ENCODE data around the gene MZB1. TPM values are rescaled to one million over a fixed set of nuclear protein-coding genes. Genes with fewer than 3 reads are reported as not detected.

The MZB1 gene
- total and polyA plus RNA-seq, 4 donors: 1.8 to 23.7 (median 1.8) TPM

- no peak for TF ChIP-seq FOXA1 (IDR thresholded peaks at IDR 0.05)
- TF ChIP-seq YY1 (IDR thresholded peaks at IDR 0.05): no peak
- no peak for TF ChIP-seq FOXA2 (IDR thresholded peaks at IDR 0.05)
- TF ChIP-seq HNF4A (conservative IDR thresholded peaks at IDR 0.05): no peak
- TF ChIP-seq JUND (IDR thresholded peaks at IDR 0.05): no peak
- TF ChIP-seq, protein P1, sequence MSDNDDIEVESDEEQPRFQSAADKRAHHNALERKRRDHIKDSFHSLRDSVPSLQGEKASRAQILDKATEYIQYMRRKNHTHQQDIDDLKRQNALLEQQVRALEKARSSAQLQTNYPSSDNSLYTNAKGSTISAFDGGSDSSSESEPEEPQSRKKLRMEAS (IDR thresholded peaks at IDR 0.05): no peak
These were observed 47.3 kb downstream of the MZB1 start (continued) for GRCh38 chr5:139342423-139342723.

DNA sequence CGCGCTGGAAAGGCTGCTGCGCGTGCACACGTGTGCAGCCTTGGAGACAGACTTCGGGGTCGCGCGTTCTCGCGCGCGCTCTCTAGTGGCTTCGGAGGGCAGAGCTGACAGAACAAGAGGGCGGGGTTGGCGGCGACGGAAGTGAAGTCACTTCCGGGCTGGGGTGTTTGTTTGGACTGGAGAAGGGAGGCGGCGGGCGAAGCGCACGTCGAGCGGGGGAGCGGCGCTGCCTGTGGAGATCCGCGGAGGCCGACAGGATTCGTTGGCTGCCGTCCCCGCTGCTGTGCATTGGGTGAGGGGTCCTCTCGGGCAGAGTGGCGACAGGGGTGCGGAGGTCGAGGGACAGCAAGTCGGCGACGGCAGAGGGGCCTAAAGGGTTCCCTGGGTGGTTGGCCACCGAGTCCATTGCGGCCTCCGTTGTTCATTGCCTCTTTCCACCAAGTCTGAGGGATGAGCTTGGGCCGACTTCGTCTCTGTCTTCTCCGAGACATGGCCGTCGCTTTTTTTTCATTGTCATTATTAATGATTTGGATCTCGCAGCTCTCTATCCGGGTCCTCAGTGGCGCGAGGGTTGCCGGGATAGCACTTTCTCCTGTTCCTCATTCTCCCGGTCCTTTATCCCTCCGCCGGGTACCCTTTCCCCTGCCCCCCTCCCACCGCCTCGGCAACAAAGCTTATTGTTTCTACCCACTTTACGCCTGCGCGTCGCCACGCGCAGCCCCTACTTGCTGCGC lies 47.9 kb downstream of the MZB1 start, which contains the start of gene PAIP2:
TSS of gene PAIP2 (plus strand) at position 166 of the 734 bp plus-strand sequence. CDS start 21,931 bp downstream, outside the sequence.
- peak within 1 kb of the TSS; percentile 83 to 92 for H3K9ac ChIP-seq (ENCODE audit: low read depth in 1 of 2, low read length in 2 of 2)
- H3K27me3 ChIP-seq (ENCODE audit: control insufficient read depth in 4 of 4, insufficient read depth in 4 of 4, low read length in 3 of 4): no peaks in the 10 kb centered on the region
- H3K4me3 ChIP-seq (ENCODE audit: low read depth in 1 of 3, low read length in 3 of 3): peak within 1 kb of the TSS; percentile 64 to 98 (median 85)
- no peaks in the 10 kb centered on the region for H3K36me3 ChIP-seq (ENCODE audit: control insufficient read depth in 4 of 4, insufficient read depth in 3 of 4, low read depth in 1 of 4, low read length in 3 of 4)
- no peaks in the 10 kb centered on the region for H3K9me3 ChIP-seq (ENCODE audit: control insufficient read depth in 4 of 4, low read length in 3 of 4)
- peaks cover 0 to 20% (median 13%) of the 10 kb centered on the region in 4 donors for H3K4me1 ChIP-seq (ENCODE audit: control insufficient read depth in 4 of 4, insufficient read depth in 4 of 4, low read length in 3 of 4)
- WGBS: under 1% methylated on average over 66 of the region's 66 CpGs
- H3K27ac ChIP-seq (ENCODE audit: low read depth in 1 of 2, low read length in 2 of 2): peak within 1 kb of the TSS; percentile 91 to 99
- DNase-seq (ENCODE audit: low spot score): peak; percentile 97
- TF ChIP-seq HNF4A (conservative IDR thresholded peaks at IDR 0.05): no peak
- peak; percentile 66 for TF ChIP-seq YY1 (IDR thresholded peaks at IDR 0.05)
- TF ChIP-seq TAF1 (conservative IDR thresholded peaks at IDR 0.05): no peak
- TF ChIP-seq ATF3 (IDR thresholded peaks at IDR 0.05): no peak
- no peak for TF ChIP-seq FOXA2 (IDR thresholded peaks at IDR 0.05)
- no peak for TF ChIP-seq EGR1 (IDR thresholded peaks at IDR 0.05; ENCODE audit: low read depth in 2 of 2)
- TF ChIP-seq JUND (IDR thresholded peaks at IDR 0.05): no peak
- TF ChIP-seq, protein P2, sequence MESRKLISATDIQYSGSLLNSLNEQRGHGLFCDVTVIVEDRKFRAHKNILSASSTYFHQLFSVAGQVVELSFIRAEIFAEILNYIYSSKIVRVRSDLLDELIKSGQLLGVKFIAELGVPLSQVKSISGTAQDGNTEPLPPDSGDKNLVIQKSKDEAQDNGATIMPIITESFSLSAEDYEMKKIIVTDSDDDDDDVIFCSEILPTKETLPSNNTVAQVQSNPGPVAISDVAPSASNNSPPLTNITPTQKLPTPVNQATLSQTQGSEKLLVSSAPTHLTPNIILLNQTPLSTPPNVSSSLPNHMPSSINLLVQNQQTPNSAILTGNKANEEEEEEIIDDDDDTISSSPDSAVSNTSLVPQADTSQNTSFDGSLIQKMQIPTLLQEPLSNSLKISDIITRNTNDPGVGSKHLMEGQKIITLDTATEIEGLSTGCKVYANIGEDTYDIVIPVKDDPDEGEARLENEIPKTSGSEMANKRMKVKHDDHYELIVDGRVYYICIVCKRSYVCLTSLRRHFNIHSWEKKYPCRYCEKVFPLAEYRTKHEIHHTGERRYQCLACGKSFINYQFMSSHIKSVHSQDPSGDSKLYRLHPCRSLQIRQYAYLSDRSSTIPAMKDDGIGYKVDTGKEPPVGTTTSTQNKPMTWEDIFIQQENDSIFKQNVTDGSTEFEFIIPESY (IDR thresholded peaks at IDR 0.05): peak; percentile 85
- peak; percentile 61 for TF ChIP-seq SP1 (IDR thresholded peaks at IDR 0.05)
- peak; percentile 74 to 79 for TF ChIP-seq RAD21 (IDR thresholded peaks at IDR 0.05)
- no peak for TF ChIP-seq FOXA1 (IDR thresholded peaks at IDR 0.05)
- peak; percentile 91 to 96 for TF ChIP-seq GABPA (IDR thresholded peaks at IDR 0.05 in 1 of 2, conservative IDR thresholded peaks at IDR 0.05 in 1 of 2)
- TF ChIP-seq, protein P3, sequence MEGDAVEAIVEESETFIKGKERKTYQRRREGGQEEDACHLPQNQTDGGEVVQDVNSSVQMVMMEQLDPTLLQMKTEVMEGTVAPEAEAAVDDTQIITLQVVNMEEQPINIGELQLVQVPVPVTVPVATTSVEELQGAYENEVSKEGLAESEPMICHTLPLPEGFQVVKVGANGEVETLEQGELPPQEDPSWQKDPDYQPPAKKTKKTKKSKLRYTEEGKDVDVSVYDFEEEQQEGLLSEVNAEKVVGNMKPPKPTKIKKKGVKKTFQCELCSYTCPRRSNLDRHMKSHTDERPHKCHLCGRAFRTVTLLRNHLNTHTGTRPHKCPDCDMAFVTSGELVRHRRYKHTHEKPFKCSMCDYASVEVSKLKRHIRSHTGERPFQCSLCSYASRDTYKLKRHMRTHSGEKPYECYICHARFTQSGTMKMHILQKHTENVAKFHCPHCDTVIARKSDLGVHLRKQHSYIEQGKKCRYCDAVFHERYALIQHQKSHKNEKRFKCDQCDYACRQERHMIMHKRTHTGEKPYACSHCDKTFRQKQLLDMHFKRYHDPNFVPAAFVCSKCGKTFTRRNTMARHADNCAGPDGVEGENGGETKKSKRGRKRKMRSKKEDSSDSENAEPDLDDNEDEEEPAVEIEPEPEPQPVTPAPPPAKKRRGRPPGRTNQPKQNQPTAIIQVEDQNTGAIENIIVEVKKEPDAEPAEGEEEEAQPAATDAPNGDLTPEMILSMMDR (IDR thresholded peaks at IDR 0.05; ENCODE audit: low read depth, low read length, missing input control): peak; percentile 71
- TF ChIP-seq NR2F2 (IDR thresholded peaks at IDR 0.05): peak; percentile 52
- peak; percentile 40 to 58 for TF ChIP-seq RXRA (IDR thresholded peaks at IDR 0.05)
- TF ChIP-seq, protein P1 (IDR thresholded peaks at IDR 0.05): peak; percentile 96
- TF ChIP-seq, protein P4, sequence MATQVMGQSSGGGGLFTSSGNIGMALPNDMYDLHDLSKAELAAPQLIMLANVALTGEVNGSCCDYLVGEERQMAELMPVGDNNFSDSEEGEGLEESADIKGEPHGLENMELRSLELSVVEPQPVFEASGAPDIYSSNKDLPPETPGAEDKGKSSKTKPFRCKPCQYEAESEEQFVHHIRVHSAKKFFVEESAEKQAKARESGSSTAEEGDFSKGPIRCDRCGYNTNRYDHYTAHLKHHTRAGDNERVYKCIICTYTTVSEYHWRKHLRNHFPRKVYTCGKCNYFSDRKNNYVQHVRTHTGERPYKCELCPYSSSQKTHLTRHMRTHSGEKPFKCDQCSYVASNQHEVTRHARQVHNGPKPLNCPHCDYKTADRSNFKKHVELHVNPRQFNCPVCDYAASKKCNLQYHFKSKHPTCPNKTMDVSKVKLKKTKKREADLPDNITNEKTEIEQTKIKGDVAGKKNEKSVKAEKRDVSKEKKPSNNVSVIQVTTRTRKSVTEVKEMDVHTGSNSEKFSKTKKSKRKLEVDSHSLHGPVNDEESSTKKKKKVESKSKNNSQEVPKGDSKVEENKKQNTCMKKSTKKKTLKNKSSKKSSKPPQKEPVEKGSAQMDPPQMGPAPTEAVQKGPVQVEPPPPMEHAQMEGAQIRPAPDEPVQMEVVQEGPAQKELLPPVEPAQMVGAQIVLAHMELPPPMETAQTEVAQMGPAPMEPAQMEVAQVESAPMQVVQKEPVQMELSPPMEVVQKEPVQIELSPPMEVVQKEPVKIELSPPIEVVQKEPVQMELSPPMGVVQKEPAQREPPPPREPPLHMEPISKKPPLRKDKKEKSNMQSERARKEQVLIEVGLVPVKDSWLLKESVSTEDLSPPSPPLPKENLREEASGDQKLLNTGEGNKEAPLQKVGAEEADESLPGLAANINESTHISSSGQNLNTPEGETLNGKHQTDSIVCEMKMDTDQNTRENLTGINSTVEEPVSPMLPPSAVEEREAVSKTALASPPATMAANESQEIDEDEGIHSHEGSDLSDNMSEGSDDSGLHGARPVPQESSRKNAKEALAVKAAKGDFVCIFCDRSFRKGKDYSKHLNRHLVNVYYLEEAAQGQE (IDR thresholded peaks at IDR 0.05): no peak
- no peak for TF ChIP-seq HNF4G (IDR thresholded peaks at IDR 0.05)
